Liver (tissue), 9 donors: ENCODE measurements around the gene KRTAP2-3. TPM values are rescaled to one million over a fixed set of nuclear protein-coding genes. Genes with fewer than 3 reads are reported as not detected.

Source experiments
- DNase-seq: peaks from one replicate; pipeline ENCODE4 v3.0.0-alpha.2; 2017; ENCODE audit warnings: low spot score
- H3K27ac ChIP-seq, 2 donors: one replicate each; pipeline ENCODE4 v1.7.0; 2013; ENCODE audit warnings: inconsistent platforms in 2 of 2, low read length in 2 of 2, control low read depth in 1 of 2, low read depth in 1 of 2, mild to moderate bottlenecking in 1 of 2
- H3K27me3 ChIP-seq, 4 donors: one replicate each; pipeline versions ENCODE4 v1.6.1 to v1.7.0; 2013; ENCODE audit warnings: low read length in 3 of 4, inconsistent platforms in 1 of 4, mild to moderate bottlenecking in 1 of 4, moderate library complexity in 1 of 4; ENCODE audit not compliant: control insufficient read depth in 4 of 4, insufficient read depth in 4 of 4
- H3K36me3 ChIP-seq, 4 donors: one replicate each; pipeline versions ENCODE4 v1.6.1 to v1.7.0; 2013; ENCODE audit warnings: low read length in 3 of 4, mild to moderate bottlenecking in 3 of 4, low read depth in 1 of 4, moderate library complexity in 1 of 4; ENCODE audit not compliant: control insufficient read depth in 4 of 4, insufficient read depth in 3 of 4
- H3K4me1 ChIP-seq, 4 donors: one replicate each; pipeline versions ENCODE4 v1.6.1 to v1.7.0; 2013; ENCODE audit warnings: low read length in 3 of 4, mild to moderate bottlenecking in 3 of 4, moderate library complexity in 1 of 4; ENCODE audit not compliant: control insufficient read depth in 4 of 4, insufficient read depth in 4 of 4
- H3K4me3 ChIP-seq, 3 donors: one replicate each; pipeline versions ENCODE4 v1.6.1 to v1.7.0; 2013; ENCODE audit warnings: low read length in 3 of 3, control low read depth in 1 of 3, low read depth in 1 of 3, mild to moderate bottlenecking in 1 of 3
- H3K9ac ChIP-seq, 2 donors: one replicate each; pipeline ENCODE4 v1.7.0; 2013; ENCODE audit warnings: low read length in 2 of 2, mild to moderate bottlenecking in 2 of 2, moderate library complexity in 2 of 2, control low read depth in 1 of 2, low read depth in 1 of 2
- H3K9me3 ChIP-seq, 4 donors: one replicate each; pipeline versions ENCODE4 v1.6.1 to v1.7.0; 2013; ENCODE audit warnings: low read length in 3 of 4; ENCODE audit not compliant: control insufficient read depth in 4 of 4
- ATF3 ChIP-seq: IDR thresholded peaks from 2 replicates; pipeline ENCODE4 v1.6.1; 2016; ENCODE audit warnings: antibody characterized with exemption
- CTCF ChIP-seq: fragments of 150-350 bp; IDR thresholded peaks from 2 replicates; pipeline ENCODE4 v1.5.1; 2017; ENCODE audit warnings: improper control_type of control experiment, low read depth, low read length; ENCODE audit not compliant: missing input control
- EGR1 ChIP-seq, 2 donors: IDR thresholded peaks; 2 replicates each; pipeline ENCODE4 v1.6.1; 2016 to 2018; ENCODE audit warnings: antibody characterized with exemption in 2 of 2, low read depth in 2 of 2
- FOXA1 ChIP-seq: IDR thresholded peaks from 2 replicates; pipeline ENCODE4 v1.6.1; 2016; ENCODE audit warnings: antibody characterized with exemption
- FOXA2 ChIP-seq: IDR thresholded peaks from 2 replicates; pipeline ENCODE4 v1.6.1; 2016; ENCODE audit warnings: antibody characterized with exemption
- GABPA ChIP-seq, 2 donors: IDR thresholded peaks in 1 of 2; conservative IDR thresholded peaks in 1 of 2; 2 replicates each; pipeline ENCODE4 v1.6.1; 2016; ENCODE audit warnings: antibody characterized with exemption in 2 of 2, mild to moderate bottlenecking in 1 of 2, moderate library complexity in 1 of 2
- HNF4A ChIP-seq, 2 donors: conservative IDR thresholded peaks; 2 replicates each; pipeline ENCODE4 v1.6.1; 2016; ENCODE audit warnings: antibody characterized with exemption in 2 of 2, mild to moderate bottlenecking in 2 of 2
- HNF4G ChIP-seq: IDR thresholded peaks from 2 replicates; pipeline ENCODE4 v1.6.1; 2016; ENCODE audit warnings: antibody characterized with exemption
- JUND ChIP-seq, 2 donors: IDR thresholded peaks; 2 replicates each; pipeline ENCODE4 v1.6.1; 2016; ENCODE audit warnings: antibody characterized with exemption in 2 of 2
- MAX ChIP-seq: IDR thresholded peaks from 2 replicates; pipeline ENCODE4 v1.6.1; 2016; ENCODE audit warnings: antibody characterized with exemption
- NR2F2 ChIP-seq: IDR thresholded peaks from 2 replicates; pipeline ENCODE4 v1.6.1; 2016; ENCODE audit warnings: antibody characterized with exemption
- RAD21 ChIP-seq, 2 donors: IDR thresholded peaks; 2 replicates each; pipeline ENCODE4 v1.6.1; 2016; ENCODE audit warnings: antibody characterized with exemption in 2 of 2, mild to moderate bottlenecking in 2 of 2
- REST ChIP-seq: IDR thresholded peaks from 2 replicates; pipeline ENCODE4 v1.6.1; 2016; ENCODE audit warnings: antibody characterized with exemption, mild to moderate bottlenecking
- TAF1 ChIP-seq: conservative IDR thresholded peaks from 2 replicates; pipeline ENCODE4 v1.6.1; 2016; ENCODE audit warnings: antibody characterized with exemption, mild to moderate bottlenecking
- YY1 ChIP-seq: IDR thresholded peaks from 2 replicates; pipeline ENCODE4 v1.6.1; 2016; ENCODE audit warnings: antibody characterized with exemption, mild to moderate bottlenecking
- ZBTB33 ChIP-seq: IDR thresholded peaks from 2 replicates; pipeline ENCODE4 v1.6.1; 2016; ENCODE audit warnings: antibody characterized with exemption
- WGBS: extraction: QIAGEN DNeasy Blood & Tissue Kit; methylation state at CpG from one replicate; pipeline ENCODE4 v1.1.7; 2013; 5-methylcytosine and 5-hydroxymethylcytosine counted together
- polyA plus RNA-seq, 2 donors: library from polyadenylated mRNA; stranded (reverse) in 1 of 2; unstranded in 1 of 2; fragments of 200-250 nt in 1 of 2; fragments of >200 nt in 1 of 2; fragmentation: Nextera tagmentation in 1 of 2; extraction: Ambion mirVana in 1 of 2; gene quantifications; one replicate each; pipeline versions ENCODE4 v1.2.1 to v1.2.3, GENCODE V29; 2013 to 2015
- total RNA-seq, 2 donors: library from RNA; depleted of rRNA; stranded (reverse); fragments of >200 nt; gene quantifications; one replicate each; pipeline ENCODE4 v1.2.3, GENCODE V29; 2014
- donor health status: healthy.
- donor health status: healthy.
- donor health status: healthy.
- donor health status: healthy.
- donor health status: healthy.

KRTAP2-3 gene
- total and polyA plus RNA-seq, 4 donors: not detected

GRCh38 chr17:41013606-41014005 is 46.3 kb downstream of the KRTAP2-3 start (continued):
- TF ChIP-seq REST (no peak), HNF4G (no peak)

GRCh38 chr17:41013181-41013580 is 46.7 kb downstream of the KRTAP2-3 start:
- Histone ChIP-seq H3K9me3 (no peaks in the 10 kb centered on the region), H3K27me3 (peaks cover 0 to 4% (median 0%) of the 10 kb centered on the region in 4 donors), H3K36me3 (no peaks in the 10 kb centered on the region), H3K9ac (no peak overlapping the region), H3K4me1 (no peaks in the 10 kb centered on the region), H3K27ac (no peak overlapping the region), H3K4me3 (no peak overlapping the region)
- TF ChIP-seq MAX: no peak
- no peak for TF ChIP-seq RAD21 (IDR thresholded peaks at IDR 0.05)
- DNase-seq: no peak
- WGBS: 78% methylated on average over 3 of the region's 3 CpGs

GRCh38 chr17:41012326-41013120 is 47.4 kb downstream of the KRTAP2-3 start:
- no peak for DNase-seq
- Histone ChIP-seq H3K27me3 (peaks cover 0 to 4% (median 0%) of the 10 kb centered on the region in 4 donors), H3K9me3 (no peaks in the 10 kb centered on the region), H3K9ac (no peak overlapping the region), H3K4me3 (no peak overlapping the region), H3K4me1 (no peaks in the 10 kb centered on the region), H3K36me3 (no peaks in the 10 kb centered on the region), H3K27ac (no peak overlapping the region)
- TF ChIP-seq HNF4A (conservative IDR thresholded peaks at IDR 0.05): no peak
- no peak for TF ChIP-seq ATF3
- no peak for TF ChIP-seq YY1
- no peak for TF ChIP-seq FOXA1
- no peak for TF ChIP-seq JUND (IDR thresholded peaks at IDR 0.05)
- no peak for TF ChIP-seq EGR1 (IDR thresholded peaks at IDR 0.05; ENCODE audit: low read depth in 2 of 2)
- no peak for TF ChIP-seq NR2F2
- no peak for TF ChIP-seq HNF4G
- no peak for TF ChIP-seq MAX
- no peak for TF ChIP-seq FOXA2
- 79% methylated on average over 6 of the region's 6 CpGs for WGBS

- no peaks in the 10 kb centered on the region for H3K27me3 ChIP-seq
- H3K9ac ChIP-seq: no peak overlapping the region
- H3K4me1 ChIP-seq: no peaks in the 10 kb centered on the region
- H3K4me3 ChIP-seq: no peak overlapping the region
- no peaks in the 10 kb centered on the region for H3K36me3 ChIP-seq
- H3K9me3 ChIP-seq: no peaks in the 10 kb centered on the region
- no peak for DNase-seq
- H3K27ac ChIP-seq: no peak overlapping the region
- TF ChIP-seq CTCF (no peak), YY1 (no peak), ATF3 (no peak), RAD21 (IDR thresholded peaks at IDR 0.05) (no peak), JUND (IDR thresholded peaks at IDR 0.05) (no peak), HNF4A (conservative IDR thresholded peaks at IDR 0.05) (no peak), ZBTB33 (no peak), TAF1 (no peak), MAX (no peak), GABPA (IDR thresholded peaks at IDR 0.05 in 1 of 2, conservative IDR thresholded peaks at IDR 0.05 in 1 of 2) (no peak), HNF4G (no peak)
Measured at GRCh38 chr17:41010441-41010840, 49.5 kb downstream of the KRTAP2-3 start.
